AG10803 (cell line): ENCODE measurements around the gene ABHD14A.

ENCODE experiments used
- DNase-seq: peaks from one replicate; pipeline ENCODE4 v3.0.0; 2010; ENCODE audit warnings: low read depth
- H3K4me3 ChIP-seq: 2 replicates; pipeline ENCODE4 v1.5.1; 2011; ENCODE audit warnings: mild to moderate bottlenecking, low read length, control low read depth
- TF ChIP-seq, protein P1 (sequence below): conservative IDR thresholded peaks from 2 replicates; pipeline ENCODE4 v1.5.1; 2011; ENCODE audit warnings: mild to moderate bottlenecking, low read length, control low read depth, inconsistent platforms

ABHD14A gene

DNA sequence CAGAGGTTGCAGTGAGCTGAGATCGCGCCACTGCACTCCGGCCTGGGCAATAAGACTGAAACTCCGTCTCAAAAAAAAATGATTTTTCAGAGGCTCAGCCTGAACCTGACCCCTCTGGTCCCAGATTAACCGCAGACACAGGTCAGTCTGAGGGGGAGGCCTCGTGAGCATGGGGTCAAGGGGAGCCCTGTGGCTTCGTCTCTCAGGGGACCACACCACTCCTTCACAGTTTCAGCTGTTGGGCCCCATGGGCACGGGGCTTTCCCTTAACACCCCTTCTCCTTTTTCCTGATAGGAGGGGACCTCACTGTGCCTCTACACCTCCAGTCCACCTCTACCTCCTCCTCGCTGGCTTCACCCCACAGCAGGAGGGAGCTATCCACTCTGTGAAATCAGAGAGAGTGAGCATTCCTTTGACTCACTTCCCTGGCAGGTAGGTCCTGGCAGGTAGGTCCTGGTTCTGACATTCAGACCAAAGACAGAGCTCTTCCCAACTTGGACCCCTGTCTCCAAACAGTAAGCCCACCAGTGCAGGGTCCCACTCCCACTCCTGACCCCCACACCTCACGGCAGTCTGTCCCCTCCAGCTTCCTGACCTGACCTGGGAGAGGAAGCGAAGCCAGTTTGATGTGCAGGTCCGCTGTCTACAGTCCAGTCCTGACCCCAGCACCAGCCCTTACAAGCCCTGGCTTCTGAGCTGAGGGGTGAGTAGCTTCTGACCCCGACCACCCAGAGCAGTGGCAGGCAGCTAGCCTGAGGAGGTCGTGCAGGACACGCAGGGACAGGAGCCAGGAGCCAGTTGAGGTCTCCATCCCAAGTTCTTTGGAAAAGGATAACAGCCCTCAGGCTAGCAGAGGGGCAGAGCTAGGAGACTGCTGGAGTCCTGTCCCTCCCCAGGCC lies 42.1 kb upstream of the ABHD14A start:
- no peak overlapping the region for H3K4me3 ChIP-seq
- TF ChIP-seq, protein P1, sequence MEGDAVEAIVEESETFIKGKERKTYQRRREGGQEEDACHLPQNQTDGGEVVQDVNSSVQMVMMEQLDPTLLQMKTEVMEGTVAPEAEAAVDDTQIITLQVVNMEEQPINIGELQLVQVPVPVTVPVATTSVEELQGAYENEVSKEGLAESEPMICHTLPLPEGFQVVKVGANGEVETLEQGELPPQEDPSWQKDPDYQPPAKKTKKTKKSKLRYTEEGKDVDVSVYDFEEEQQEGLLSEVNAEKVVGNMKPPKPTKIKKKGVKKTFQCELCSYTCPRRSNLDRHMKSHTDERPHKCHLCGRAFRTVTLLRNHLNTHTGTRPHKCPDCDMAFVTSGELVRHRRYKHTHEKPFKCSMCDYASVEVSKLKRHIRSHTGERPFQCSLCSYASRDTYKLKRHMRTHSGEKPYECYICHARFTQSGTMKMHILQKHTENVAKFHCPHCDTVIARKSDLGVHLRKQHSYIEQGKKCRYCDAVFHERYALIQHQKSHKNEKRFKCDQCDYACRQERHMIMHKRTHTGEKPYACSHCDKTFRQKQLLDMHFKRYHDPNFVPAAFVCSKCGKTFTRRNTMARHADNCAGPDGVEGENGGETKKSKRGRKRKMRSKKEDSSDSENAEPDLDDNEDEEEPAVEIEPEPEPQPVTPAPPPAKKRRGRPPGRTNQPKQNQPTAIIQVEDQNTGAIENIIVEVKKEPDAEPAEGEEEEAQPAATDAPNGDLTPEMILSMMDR, result no peak
- no peak for DNase-seq

DNA sequence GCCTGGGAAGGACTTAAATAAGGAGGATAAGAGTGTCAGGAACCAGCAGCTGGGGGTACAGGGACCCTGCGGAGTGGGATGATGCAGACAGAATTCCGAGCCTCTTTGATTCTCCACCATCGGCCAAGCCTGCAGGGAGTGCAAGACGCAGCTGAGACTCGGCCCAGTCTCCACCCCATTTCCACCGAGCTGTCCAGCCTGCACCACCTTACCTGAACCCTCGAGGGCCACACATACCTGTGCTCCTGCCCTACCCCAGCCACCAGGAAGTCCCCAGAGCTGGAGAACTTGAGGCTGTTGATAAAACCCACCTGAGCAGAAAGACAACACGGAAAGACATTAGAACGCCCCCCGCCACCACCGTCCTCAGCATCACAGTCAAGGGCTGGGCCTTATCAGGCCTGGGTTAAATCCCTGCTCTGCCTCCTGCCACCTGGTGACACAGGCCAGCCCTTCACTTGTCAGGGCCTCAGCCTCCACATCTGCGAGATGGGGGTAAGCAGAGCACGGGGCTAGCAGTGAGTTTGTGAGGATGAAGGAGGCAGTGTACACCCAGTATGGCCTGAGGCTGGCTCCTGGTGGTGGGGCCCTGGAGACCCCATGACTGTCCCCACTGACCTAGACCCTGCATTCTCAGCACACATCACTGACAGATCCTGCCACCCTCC lies 41.3 kb upstream of the ABHD14A start:
- DNase-seq, result no peak
- no peak overlapping the region for H3K4me3 ChIP-seq
- TF ChIP-seq, protein P1, result no peak

GRCh38 chr3:51934139-51934850 lies 40.6 kb upstream of the ABHD14A start:
- DNase-seq, result no peak
- TF ChIP-seq, protein P1, result no peak
- H3K4me3 ChIP-seq, result no peak overlapping the region

- no peak overlapping the region for H3K4me3 ChIP-seq
- TF ChIP-seq, protein P1, result no peak
- DNase-seq, result no peak
Measured at GRCh38 chr3:51934991-51935885, 39.6 kb upstream of the ABHD14A start.

DNA sequence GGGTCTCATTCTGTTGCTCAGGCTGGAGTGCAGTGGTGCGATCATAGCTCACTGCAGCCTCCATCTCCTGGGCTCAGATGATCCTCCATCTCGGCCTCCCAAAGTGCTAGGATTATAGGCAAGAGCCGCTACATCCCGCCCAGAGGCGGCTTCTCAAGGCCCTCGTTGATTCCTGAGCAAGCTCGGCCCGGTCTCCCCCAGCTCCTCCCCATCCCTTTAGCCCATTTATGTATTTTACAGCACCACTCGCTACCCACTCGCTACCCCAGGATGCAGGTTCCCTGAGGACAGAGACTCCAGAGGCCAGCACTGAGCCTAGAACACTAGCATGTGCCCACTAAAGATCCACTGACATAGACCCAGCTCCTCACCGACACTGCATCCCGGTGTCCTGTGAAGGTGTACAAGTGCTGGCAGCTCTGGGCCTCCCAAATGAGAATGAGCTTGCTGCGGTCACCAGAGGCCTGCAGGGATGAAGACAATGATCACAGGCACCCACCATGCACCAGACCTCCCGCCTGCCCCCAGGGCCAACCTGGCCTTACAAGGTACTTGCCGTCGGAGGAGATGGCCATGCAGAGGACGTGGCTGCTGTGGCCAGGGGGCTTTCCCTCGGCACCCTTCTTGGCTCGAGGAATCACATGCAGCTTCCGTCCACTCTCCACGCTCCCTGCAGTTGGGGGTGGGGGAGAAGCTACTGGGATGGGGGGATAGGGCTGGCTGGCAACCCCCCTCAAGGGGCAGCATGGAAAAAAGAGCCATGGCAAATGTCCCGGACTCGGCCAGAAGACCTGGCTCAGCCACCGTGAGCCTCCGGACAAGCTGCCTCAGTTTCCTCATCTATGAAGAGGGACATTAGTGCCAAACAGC lies 38.7 kb upstream of the ABHD14A start:
- H3K4me3 ChIP-seq, result no peak overlapping the region
- TF ChIP-seq, protein P1, result no peak
- no peak for DNase-seq

DNA sequence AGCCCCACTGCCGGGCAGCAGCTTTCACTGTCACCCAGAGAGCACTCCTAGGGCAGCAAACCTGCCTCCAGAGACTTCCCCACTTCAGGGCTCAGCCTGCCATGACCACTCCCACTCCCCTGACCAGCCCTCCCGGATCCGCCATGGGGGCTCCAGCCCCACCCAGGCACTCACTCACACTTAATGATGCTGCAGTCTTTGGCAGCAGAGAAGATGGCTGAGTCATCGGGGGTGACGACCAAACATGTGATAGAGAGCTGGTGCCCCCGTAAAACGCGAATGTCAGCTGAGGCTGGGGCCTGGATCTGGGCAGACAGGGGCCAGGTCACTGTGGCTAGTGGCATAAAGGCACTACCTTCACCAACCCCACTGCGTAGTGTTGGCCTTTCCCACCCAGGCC lies 37.9 kb upstream of the ABHD14A start:
- TF ChIP-seq, protein P1, result no peak
- no peak overlapping the region for H3K4me3 ChIP-seq
- DNase-seq, result no peak
